Kidney epithelial cell (primary cell): ENCODE results near the gene AVPI1. TPM values are rescaled to one million over a fixed set of nuclear protein-coding genes. Genes with fewer than 3 reads are reported as not detected.
"Not testable (repeated sequence)": the region's sequence is repeated elsewhere in the genome, so short reads cannot be mapped to it uniquely, and the experiment has no call there.

ENCODE experiments used
- DNase-seq: peaks from one replicate; pipeline ENCODE4 v3.0.0-alpha.2; 2010; ENCODE audit warnings: low read depth
- H3K27me3 ChIP-seq: 2 replicates; pipeline ENCODE4 v1.6.0; 2011; ENCODE audit warnings: low read length; ENCODE audit not compliant: control insufficient read depth, insufficient read depth
- H3K36me3 ChIP-seq: 2 replicates; pipeline ENCODE4 v1.5.1; 2011; ENCODE audit warnings: low read length; ENCODE audit not compliant: control insufficient read depth, insufficient read depth
- H3K4me3 ChIP-seq: 2 replicates; pipeline ENCODE4 v1.5.1; 2011; ENCODE audit warnings: low read depth, mild to moderate bottlenecking, control low read depth, low read length
- CTCF ChIP-seq: IDR thresholded peaks from 2 replicates; pipeline ENCODE4 v1.5.1; 2011; ENCODE audit warnings: mild to moderate bottlenecking, moderate library complexity, low read length, control low read depth, inconsistent platforms; ENCODE audit not compliant: insufficient read depth, poor library complexity, severe bottlenecking
- total RNA-seq: library from RNA; depleted of rRNA; stranded (reverse); fragments of >200 nt; gene quantifications from 2 replicates; pipeline ENCODE4 v1.2.3, GENCODE V29; 2015

Gene AVPI1
- total RNA-seq, 1 donor from 2014 or later: 17.2 TPM

DNA sequence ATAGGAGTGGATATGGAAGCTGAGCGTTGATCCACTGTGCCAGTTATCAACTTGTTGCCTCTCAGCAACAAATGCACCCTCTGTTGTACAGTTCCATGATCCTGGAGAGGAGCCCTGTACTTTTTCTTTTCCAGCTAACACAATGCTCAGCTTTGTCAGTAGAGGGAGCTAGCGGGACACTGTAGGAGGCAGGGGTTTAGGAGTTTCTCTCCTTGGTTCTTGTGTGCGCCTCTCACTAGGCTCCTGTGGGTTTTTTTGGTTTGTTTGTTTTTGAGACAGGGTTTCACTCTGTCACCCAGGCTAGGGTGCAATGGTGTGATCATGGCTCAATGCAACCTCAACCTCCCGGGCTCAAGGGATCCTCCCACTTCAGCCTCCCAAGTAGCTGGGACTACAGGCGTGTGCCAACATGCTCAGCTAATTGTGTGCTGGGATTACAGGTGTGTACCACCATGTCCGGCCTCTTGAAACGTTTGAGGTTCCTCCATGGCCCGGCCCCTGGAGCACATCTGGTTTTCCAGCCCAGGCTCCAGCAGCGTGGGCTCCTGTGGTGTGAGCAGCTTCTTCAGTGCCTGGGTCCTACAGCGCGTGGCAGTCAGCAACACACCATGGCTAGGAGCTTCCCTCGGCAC, 14.5 kb upstream of the AVPI1 start:
- no peaks in the 10 kb centered on the region for H3K27me3 ChIP-seq
- peak; percentile 95 for TF ChIP-seq CTCF
- no peak overlapping the region for H3K4me3 ChIP-seq
- H3K36me3 ChIP-seq: no peaks in the 10 kb centered on the region
- no peak for DNase-seq

GRCh38 chr10:97698072-97698655, 11.1 kb upstream of the AVPI1 start:
- H3K27me3 ChIP-seq, H3K36me3 ChIP-seq, DNase-seq, H3K4me3 ChIP-seq: not testable (repeated sequence)

GRCh38 chr10:97690133-97690532, 3.1 kb upstream of the AVPI1 start:
- H3K36me3 ChIP-seq: peaks cover 1% of the 10 kb centered on the region
- no peak overlapping the region for H3K4me3 ChIP-seq
- H3K27me3 ChIP-seq: no peaks in the 10 kb centered on the region
- DNase-seq: no peak
- no peak for TF ChIP-seq CTCF

GRCh38 chr10:97689559-97690020, 2.5 kb upstream of the AVPI1 start:
- DNase-seq: peak; percentile 91
- no peaks in the 10 kb centered on the region for H3K27me3 ChIP-seq

GRCh38 chr10:97687785-97688781, 1.0 kb upstream of the AVPI1 start:
- DNase-seq: no peak
- TF ChIP-seq CTCF: no peak
- Histone ChIP-seq H3K4me3 (peak overlapping the region; percentile 28), H3K36me3 (peaks cover 1% of the 10 kb centered on the region), H3K27me3 (no peaks in the 10 kb centered on the region)

More at GRCh38 chr10:97689559-97690020, 2.5 kb upstream of the AVPI1 start:
- peaks cover 1% of the 10 kb centered on the region for H3K36me3 ChIP-seq
- TF ChIP-seq CTCF: no peak
- no peak overlapping the region for H3K4me3 ChIP-seq

DNA sequence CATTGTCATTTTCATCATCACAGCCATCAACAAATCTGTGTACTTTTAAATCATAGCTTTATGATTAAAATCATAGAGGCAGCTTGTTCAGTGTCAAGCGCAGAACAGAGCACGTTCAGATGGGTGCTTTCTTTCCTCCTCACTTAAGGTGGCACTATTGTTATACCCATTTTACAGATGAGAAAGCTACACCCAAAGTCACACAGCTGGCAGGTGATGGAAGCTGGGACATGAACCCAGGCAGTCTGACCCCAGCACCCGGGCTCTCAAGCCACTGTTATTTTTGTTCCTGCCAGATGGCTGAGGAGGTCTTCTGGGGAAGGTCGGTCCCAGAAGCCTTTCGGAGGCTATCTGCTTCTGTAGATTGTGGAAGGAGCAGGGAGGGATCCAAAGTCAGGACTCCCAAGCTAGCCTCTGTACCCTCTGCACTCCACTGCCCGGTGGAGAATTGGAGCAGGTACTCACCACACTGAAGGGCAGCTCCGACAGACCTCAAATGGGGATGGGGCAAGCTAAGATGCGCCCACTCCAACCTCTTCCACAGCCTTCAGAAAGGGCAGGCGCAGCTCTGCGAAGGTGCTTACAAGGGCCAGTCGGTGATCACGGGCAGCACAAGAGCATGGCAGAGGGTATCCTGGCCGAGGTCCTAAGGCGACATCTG, 610 bp downstream of the AVPI1 start:
- Histone ChIP-seq H3K4me3 (peak overlapping the region; percentile 78), H3K36me3 (peaks cover 1% of the 10 kb centered on the region), H3K27me3 (no peaks in the 10 kb centered on the region)
- no peak for DNase-seq
- TF ChIP-seq CTCF: no peak
